Islet of Langerhans (tissue), 1 donor: ENCODE measurements around the gene MCM3AP.
"Not testable (repeated sequence)": the region's sequence is repeated elsewhere in the genome, so short reads cannot be mapped to it uniquely, and the experiment has no call there.

Source experiments
- FAIRE-seq: peaks from one replicate; lab custom pipeline; 2011; peaks lifted over from hg19 to GRCh38; lab: Jason Lieb, UNC

Gene MCM3AP

GRCh38 chr21:46310260-46310659 is 24.8 kb upstream of the MCM3AP start:
- FAIRE-seq, result not testable (repeated sequence)

- FAIRE-seq, result no peak
Measured at GRCh38 chr21:46308431-46308830, 23.0 kb upstream of the MCM3AP start.

DNA sequence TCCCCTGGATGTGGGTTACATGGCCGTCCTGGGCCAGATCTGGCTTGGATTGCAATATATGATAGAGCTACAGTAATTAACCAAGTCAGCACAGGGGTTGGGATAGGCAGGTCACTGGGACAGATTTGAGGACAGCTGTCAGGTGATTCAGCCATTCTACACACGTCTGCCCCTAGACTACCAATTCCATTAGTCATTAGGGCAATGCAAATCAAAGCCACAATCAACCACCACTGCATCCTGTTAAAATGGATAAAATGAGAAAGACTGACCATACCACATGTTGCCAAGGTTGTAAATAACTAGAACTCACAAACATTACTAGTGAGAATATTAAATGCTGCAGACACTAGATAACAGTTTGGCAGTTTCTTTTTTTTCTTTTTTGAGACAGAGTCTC is 22.2 kb upstream of the MCM3AP start:
- FAIRE-seq, result no peak

GRCh38 chr21:46304955-46305354 is 19.5 kb upstream of the MCM3AP start:
- FAIRE-seq, result peak; percentile 76

DNA sequence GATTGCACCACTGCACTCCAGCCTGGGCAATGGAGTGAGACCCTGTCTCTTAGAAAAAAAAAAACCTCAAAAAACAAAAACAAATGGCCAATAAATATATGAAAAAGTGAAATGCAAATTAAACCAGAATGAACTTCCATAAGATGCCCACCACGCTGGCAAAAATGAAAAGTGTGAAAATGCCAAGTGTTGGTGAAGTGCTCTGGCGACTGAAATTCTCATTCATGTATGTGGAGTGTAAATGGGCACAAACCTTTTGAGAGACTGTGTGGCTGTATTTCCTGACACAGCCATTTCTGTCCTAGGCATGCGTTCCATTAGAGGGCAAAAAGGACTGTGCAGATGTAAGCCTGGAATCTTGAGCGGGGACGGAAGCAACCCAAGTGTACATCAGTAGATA is 19.0 kb upstream of the MCM3AP start:
- no peak for FAIRE-seq

DNA sequence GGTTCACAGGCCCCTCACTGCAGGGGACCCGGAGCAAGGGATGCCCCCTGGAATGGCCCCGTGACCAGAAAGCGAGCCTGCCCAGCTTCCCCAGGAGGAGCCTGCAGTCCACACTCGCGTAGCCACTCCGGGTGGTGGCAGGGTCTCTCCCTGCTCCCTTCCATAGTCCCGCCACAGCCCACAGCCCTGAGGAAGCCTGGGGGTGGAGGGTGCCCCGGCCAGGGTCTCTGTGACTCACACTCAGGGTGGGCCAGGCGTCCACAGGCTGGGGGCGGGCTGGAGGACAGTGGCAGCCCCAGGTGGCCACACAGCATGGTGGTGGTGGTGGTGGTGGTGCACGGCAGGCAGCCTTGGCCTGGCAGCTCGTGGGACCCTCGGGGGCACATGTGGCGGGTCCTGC is 16.3 kb upstream of the MCM3AP start:
- no peak for FAIRE-seq

DNA sequence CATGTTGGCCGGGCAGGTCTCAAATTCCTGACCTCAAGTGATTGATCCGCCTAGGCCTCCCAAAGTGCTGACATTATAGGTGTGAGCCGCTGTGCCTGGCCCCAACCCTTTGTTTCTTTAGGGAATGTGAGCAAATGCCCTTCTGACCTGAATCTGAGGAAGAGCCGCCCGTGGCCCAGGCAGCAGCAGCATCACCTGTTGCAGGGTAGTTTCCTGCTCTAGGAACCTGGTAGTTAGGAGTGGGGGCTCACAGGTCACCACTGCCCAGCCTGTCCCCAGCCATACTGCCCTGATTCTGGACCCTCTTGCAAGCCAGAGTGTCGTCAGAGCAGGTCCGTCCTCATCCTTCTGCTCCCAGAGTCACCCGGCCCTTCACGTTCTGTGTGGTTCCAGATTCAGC is 13.8 kb upstream of the MCM3AP start:
- FAIRE-seq, result no peak

GRCh38 chr21:46297338-46298271 is 12.2 kb upstream of the MCM3AP start:
- FAIRE-seq, result no peak

DNA sequence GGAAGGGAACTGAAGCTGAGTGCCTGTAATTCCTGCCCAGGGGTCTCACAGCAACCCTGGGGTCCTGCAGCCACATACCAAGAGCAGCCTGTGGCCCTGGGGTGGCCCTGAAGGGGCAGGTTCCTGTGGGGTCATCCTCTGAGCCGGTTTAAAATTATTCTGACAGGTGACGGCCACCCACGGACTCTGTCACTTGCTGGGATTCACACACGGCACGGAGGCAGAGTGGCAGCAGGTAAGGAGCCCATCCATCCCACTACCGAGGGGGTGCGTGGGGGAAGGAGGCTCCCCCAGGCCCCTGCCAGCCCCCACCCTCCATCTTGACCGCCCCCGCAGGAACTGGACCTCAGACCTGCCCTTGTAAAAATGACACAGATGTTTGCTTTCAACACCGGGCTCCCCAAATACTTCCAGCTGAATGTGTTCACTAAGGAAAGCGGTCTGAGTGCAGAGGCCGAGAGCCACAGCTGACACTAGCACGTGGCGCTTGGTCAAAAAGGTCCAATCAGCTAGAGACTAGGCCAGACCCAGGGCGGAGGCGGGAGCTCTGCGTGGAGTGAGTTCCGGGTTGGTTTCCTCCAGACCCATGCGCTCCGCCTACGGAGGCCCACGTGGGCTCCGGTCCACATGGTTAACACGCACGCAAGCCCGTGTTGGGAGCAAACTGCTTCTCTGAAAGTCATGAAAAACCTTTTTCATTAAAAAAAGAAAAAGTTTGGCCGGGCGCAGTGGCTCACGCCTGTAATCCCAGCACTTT is 10.8 kb upstream of the MCM3AP start:
- FAIRE-seq, result peak; percentile 53

- FAIRE-seq, result no peak
Measured at GRCh38 chr21:46295177-46295770, 9.9 kb upstream of the MCM3AP start.

- FAIRE-seq, result no peak
Measured at GRCh38 chr21:46294647-46295176, 9.3 kb upstream of the MCM3AP start.

DNA sequence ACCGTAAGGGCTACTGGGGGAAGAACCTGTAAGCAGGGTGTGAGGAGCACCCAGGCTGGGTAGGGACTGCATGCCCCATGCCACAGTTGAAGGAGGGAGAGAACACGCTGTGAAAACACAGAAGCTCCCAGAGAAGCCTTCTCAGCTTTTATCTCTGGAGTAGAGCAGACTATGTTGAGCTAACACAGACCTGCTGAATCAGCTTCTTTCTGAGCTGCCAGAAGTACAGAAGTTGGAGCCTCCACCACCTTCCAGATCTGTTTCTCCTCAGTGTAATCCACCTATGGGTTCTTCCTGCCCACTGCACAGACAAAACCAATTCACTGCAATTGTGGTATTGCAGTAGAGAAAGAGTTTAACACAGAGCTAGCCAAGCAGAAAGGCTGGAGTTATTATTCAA is 6.2 kb upstream of the MCM3AP start:
- FAIRE-seq, result no peak

- no peak for FAIRE-seq
Measured at GRCh38 chr21:46289655-46290179, 4.3 kb upstream of the MCM3AP start.

GRCh38 chr21:46287541-46287940 is 2.1 kb upstream of the MCM3AP start:
- no peak for FAIRE-seq

DNA sequence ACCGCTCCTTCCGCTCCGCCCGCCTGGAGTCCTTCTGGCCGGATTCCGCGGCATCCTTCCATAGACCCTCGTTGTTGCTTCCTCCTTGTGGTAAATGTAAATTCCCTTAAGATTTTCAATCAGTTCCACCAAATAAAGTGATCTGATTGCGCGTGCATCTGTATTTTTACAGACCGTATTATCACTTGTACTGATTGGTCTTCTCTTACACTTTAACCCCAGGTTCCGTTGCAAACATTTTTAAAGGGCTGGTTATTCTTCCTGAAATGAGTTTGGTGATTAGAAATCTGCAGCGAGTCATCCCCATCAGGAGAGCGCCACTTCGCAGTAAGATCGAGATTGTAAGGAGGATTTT is 1.2 kb upstream of the MCM3AP start:
- FAIRE-seq, result no peak

GRCh38 chr21:46285761-46286647 is 593 bp upstream of the MCM3AP start, which contains the start of gene YBEY:
Gene YBEY (plus strand): TSS chr21:46286342. CDS start chr21:46286914, 572 bp downstream.
- no peak for FAIRE-seq

- no peak for FAIRE-seq
Measured at GRCh38 chr21:46284733-46285132, 678 bp downstream of the MCM3AP start.

- no peak for FAIRE-seq
Measured at GRCh38 chr21:46284077-46284644, 1.2 kb downstream of the MCM3AP start.

DNA sequence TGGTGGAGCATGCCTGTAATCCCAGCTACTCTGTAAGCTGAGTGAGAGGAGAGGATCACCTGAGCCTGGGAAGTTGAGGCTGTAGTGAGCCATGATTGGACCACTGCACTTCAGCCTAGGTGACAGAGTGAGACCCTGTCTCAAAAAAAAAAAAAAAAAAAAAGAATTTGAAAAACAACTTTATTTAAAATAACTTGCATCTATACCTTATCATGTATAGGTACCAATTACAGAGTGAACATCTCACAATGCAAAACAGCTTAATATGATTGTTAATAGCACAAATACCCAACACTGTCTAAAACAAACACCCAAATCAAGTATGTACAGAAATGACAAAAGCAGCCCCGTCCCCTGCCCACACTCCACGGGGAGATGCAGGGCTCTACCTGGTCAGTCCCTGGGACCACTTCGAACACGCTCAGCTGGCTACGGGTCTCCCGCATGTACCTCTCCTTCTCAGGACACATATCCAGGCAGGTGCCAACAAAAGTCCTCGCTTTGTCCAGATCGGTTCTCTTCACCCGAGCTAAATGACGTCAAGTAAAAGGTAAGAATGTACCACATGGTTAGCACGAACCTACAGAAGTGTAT is 10.5 kb downstream of the MCM3AP start:
- FAIRE-seq, result no peak

- FAIRE-seq, result no peak
Measured at GRCh38 chr21:46273341-46273740, 12.1 kb downstream of the MCM3AP start.

DNA sequence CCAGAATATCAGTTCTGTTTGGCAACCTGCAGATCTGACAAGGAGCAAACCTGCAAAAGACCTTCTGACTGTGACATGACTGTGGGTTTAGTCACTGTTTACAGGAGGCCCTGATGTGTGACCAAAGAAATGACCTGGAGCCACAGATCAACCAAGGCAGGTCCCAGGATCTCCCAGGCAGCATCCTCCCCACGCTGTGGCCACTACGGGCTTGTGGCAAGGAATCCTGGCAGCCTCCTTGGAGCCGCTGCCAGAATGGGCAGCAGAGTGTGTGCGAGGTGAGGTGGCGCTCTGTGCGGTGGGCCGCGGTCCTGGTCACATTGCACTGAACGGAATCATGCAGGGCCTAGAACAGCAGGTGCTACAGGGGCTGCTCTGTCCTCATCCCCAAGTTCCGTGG is 15.9 kb downstream of the MCM3AP start:
- FAIRE-seq, result no peak
